GM21529 (cell line): ENCODE measurements around the gene APBB3.

Experiments
- ATAC-seq: cut with Tn5 transposase; IDR thresholded peaks from one replicate; pipeline ENCODE4 v1.9.1; 2021; ENCODE audit not compliant: unreplicated experiment

Gene APBB3

GRCh38 chr5:140575309-140575708 lies 10.9 kb upstream of the APBB3 start:
- no peak for ATAC-seq

- no peak for ATAC-seq
Observed at GRCh38 chr5:140574165-140574564, 9.8 kb upstream of the APBB3 start.

- no peak for ATAC-seq
Observed at GRCh38 chr5:140573683-140574082, 9.3 kb upstream of the APBB3 start.

GRCh38 chr5:140571105-140571504 lies 6.7 kb upstream of the APBB3 start:
- no peak for ATAC-seq

GRCh38 chr5:140570488-140570887 lies 6.1 kb upstream of the APBB3 start:
- no peak for ATAC-seq

GRCh38 chr5:140570058-140570457 lies 5.7 kb upstream of the APBB3 start:
- no peak for ATAC-seq

- ATAC-seq, result no peak
Observed at GRCh38 chr5:140569197-140569596, 4.8 kb upstream of the APBB3 start.

GRCh38 chr5:140568443-140569063 lies 4.2 kb upstream of the APBB3 start:
- no peak for ATAC-seq

- no peak for ATAC-seq
Observed at GRCh38 chr5:140567871-140568270, 3.5 kb upstream of the APBB3 start.

- ATAC-seq, result no peak
Observed at GRCh38 chr5:140567136-140567818, 2.9 kb upstream of the APBB3 start.

- ATAC-seq, result no peak
Observed at GRCh38 chr5:140566665-140567064, 2.3 kb upstream of the APBB3 start.

GRCh38 chr5:140565780-140566095 lies 1.3 kb upstream of the APBB3 start:
- ATAC-seq, result no peak

- no peak for ATAC-seq
Observed at GRCh38 chr5:140565024-140565779, 804 bp upstream of the APBB3 start.

GRCh38 chr5:140563596-140563995 lies 802 bp downstream of the APBB3 start:
- ATAC-seq, result no peak

GRCh38 chr5:140561753-140562523 lies 2.5 kb downstream of the APBB3 start:
- ATAC-seq, result no peak

- ATAC-seq, result no peak
Observed at GRCh38 chr5:140560227-140560626, 4.2 kb downstream of the APBB3 start.

- no peak for ATAC-seq
Observed at GRCh38 chr5:140558542-140558941, 5.9 kb downstream of the APBB3 start.

GRCh38 chr5:140557965-140558364 lies 6.4 kb downstream of the APBB3 start:
- ATAC-seq, result no peak

GRCh38 chr5:140557136-140557805 lies 7.1 kb downstream of the APBB3 start, which contains the start of gene SRA1:
Gene SRA1, minus strand, starts transcription at chr5:140557473. Its CDS starts 21 bp downstream, at chr5:140557452.
- ATAC-seq, result peak; percentile 97

- no peak for ATAC-seq
Observed at GRCh38 chr5:140556438-140556837, 8.0 kb downstream of the APBB3 start.

- ATAC-seq, result no peak
Observed at GRCh38 chr5:140555747-140556312, 8.6 kb downstream of the APBB3 start.
